ENCODE data around the gene ONECUT1. TPM values are rescaled to one million over a fixed set of nuclear protein-coding genes. Genes with fewer than 3 reads are reported as not detected.

The ONECUT1 gene
- total RNA-seq (2022; extraction: Qiagen RNA extraction) = 0.10 to 0.27 TPM (median 0.21 TPM) in 5 replicates

DNA sequence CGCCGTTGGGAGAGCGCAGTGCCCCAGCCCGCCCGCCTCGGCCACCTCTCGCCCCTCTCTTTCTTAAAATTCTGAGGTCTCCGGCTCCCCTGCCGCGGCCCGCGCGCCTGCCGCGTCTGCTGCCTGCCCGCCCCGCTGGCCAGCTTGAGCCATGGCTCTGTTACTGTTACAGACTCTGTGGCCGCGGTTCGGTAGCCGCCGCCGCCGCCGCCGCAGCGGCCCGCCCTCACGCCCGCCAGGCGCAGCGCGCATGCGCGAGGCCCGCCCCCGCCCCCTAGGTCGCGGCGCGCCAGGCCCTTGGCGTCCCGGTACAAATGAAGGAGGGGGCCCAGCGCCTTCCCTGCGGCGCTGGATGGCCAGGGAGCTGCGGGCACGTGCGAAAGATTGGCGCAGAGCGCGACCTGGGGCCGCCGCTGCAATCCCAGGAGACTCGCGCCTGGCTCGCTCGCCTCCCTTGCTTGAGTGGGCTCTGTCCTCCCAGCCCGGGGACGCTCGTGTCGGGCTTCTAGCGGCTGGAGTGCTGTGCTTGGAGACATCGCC, at the start of gene ONECUT1:
Gene ONECUT1 (minus strand): TSS at position 168 of the 540 bp plus-strand sequence. CDS start 452 bp downstream, outside the sequence.

Other genes with a start within 250 kb of the ONECUT1 start
- 83.5 to 114 TPM (median 102 TPM) in 5 replicates for gene ARPP19, start 221.3 kb downstream of the ONECUT1 start, total RNA-seq (2022; extraction: Qiagen RNA extraction)
- gene ATOSA, start 110.9 kb downstream of the ONECUT1 start, total RNA-seq (2022; extraction: Qiagen RNA extraction) = 7.9 to 10.9 TPM (median 10.2 TPM) in 5 replicates

All from A549 treated with AZD2906 at 1 μM for 4 hours (cell line).